GM23338 (cell line): Measurements from ENCODE around the gene ADGRD1. TPM values are rescaled to one million over a fixed set of nuclear protein-coding genes. Genes with fewer than 3 reads are reported as not detected.

Source experiments
- ATAC-seq: fragments of 200-7000 bp; cut with Tn5 transposase; 3 replicates; pipeline ENCODE4 v1.9.1; 2020
- DNase-seq: peaks from one replicate; pipeline ENCODE4 v3.0.0-alpha.2; 2015; ENCODE audit warnings: low spot score
- H2AFZ ChIP-seq: fragments of 200-600 bp; sonication (generic); 2 replicates; pipeline ENCODE4 v1.8.0; 2016; ENCODE audit warnings: antibody characterized with exemption, mild to moderate bottlenecking, moderate library complexity
- H3F3A ChIP-seq: fragments of 200-600 bp; sonication (generic); replicated peaks from 2 replicates; pipeline ENCODE4 v1.8.0; 2017; ENCODE audit warnings: antibody characterized with exemption, mixed run types, low read depth
- H3K27ac ChIP-seq: fragments of 200-600 bp; sonication (generic); 2 replicates; pipeline ENCODE4 v1.6.1; 2016; ENCODE audit warnings: low read depth
- H3K27me3 ChIP-seq: fragments of 200-600 bp; sonication (generic); 2 replicates; pipeline ENCODE4 v1.8.0; 2016; ENCODE audit warnings: mild to moderate bottlenecking, mixed run types, moderate library complexity; ENCODE audit not compliant: insufficient read depth
- H3K36me3 ChIP-seq: fragments of 200-600 bp; sonication (generic); 2 replicates; pipeline ENCODE4 v1.8.0; 2016; ENCODE audit warnings: mild to moderate bottlenecking; ENCODE audit not compliant: insufficient read depth
- H3K4me1 ChIP-seq: fragments of 200-600 bp; sonication (generic); 2 replicates; pipeline ENCODE4 v1.8.0; 2016; ENCODE audit warnings: mild to moderate bottlenecking, moderate library complexity; ENCODE audit not compliant: insufficient read depth
- H3K4me2 ChIP-seq: fragments of 200-600 bp; sonication (generic); 2 replicates; pipeline ENCODE4 v1.7.1; 2017; ENCODE audit warnings: mixed run types
- H3K4me3 ChIP-seq: fragments of 200-600 bp; sonication (generic); 2 replicates; pipeline ENCODE4 v1.6.1; 2016; ENCODE audit warnings: mixed run types
- H3K79me2 ChIP-seq: fragments of 200-600 bp; sonication (generic); replicated peaks from 2 replicates; pipeline ENCODE4 v1.8.0; 2017; ENCODE audit warnings: mild to moderate bottlenecking; ENCODE audit not compliant: insufficient read depth
- H3K9me2 ChIP-seq: fragments of 200-600 bp; sonication (generic); 2 replicates; pipeline ENCODE4 v1.8.0; 2017; ENCODE audit not compliant: insufficient read depth
- H4K20me1 ChIP-seq: fragments of 200-600 bp; sonication (generic); replicated peaks from 2 replicates; pipeline ENCODE4 v1.8.0; 2017; ENCODE audit warnings: mild to moderate bottlenecking; ENCODE audit not compliant: insufficient read depth
- H3K27ac Mint-ChIP-seq: 2 replicates; pipeline ENCODE4 v1.8.0; 2020; ENCODE audit warnings: inconsistent platforms, mild to moderate bottlenecking, moderate library complexity, mixed read lengths
- H3K27me3 Mint-ChIP-seq: 3 replicates; pipeline ENCODE4 v1.8.0; 2022; ENCODE audit warnings: low read depth, mild to moderate bottlenecking, moderate library complexity, mixed read lengths, inconsistent platforms; ENCODE audit not compliant: insufficient read depth, poor library complexity
- H3K36me3 Mint-ChIP-seq: 3 replicates; pipeline ENCODE4 v1.8.0; 2021; ENCODE audit warnings: low read depth, mild to moderate bottlenecking, inconsistent platforms, moderate library complexity, mixed read lengths
- H3K4me1 Mint-ChIP-seq: 3 replicates; pipeline ENCODE4 v1.8.0; 2020; ENCODE audit warnings: mild to moderate bottlenecking, inconsistent platforms, mixed read lengths
- H3K4me3 Mint-ChIP-seq: 3 replicates; pipeline ENCODE4 v1.8.0; 2021; ENCODE audit warnings: moderate library complexity, mild to moderate bottlenecking, inconsistent platforms, mixed read lengths
- H3K9me3 Mint-ChIP-seq: 3 replicates; pipeline ENCODE4 v1.8.0; 2020; ENCODE audit warnings: moderate library complexity, mild to moderate bottlenecking, inconsistent platforms, mixed read lengths
- CREB1 ChIP-seq: fragments of 250-450 bp; sonication (Bioruptor Pico); IDR thresholded peaks from 2 replicates; pipeline ENCODE4 v1.5.0; 2020; ENCODE audit warnings: low read depth, mild to moderate bottlenecking, moderate library complexity
- EZH2 ChIP-seq: fragments of 200-600 bp; sonication (generic); IDR thresholded peaks from one replicate; pipeline ENCODE4 v1.8.0; 2017; ENCODE audit warnings: antibody characterized with exemption, mild to moderate bottlenecking, low read depth; ENCODE audit not compliant: unreplicated experiment
- STAT1 ChIP-seq: IDR thresholded peaks from one replicate; pipeline ENCODE4 v1.6.1; 2016; ENCODE audit warnings: antibody characterized with exemption; ENCODE audit not compliant: unreplicated experiment
- polyA plus RNA-seq: library from polyadenylated mRNA; unstranded; fragments of >200 nt; fragmentation: Nextera tagmentation; extraction: Ambion mirVana; gene quantifications from 2 replicates; pipeline ENCODE4 v1.2.1, GENCODE V29; 2016
- total RNA-seq: library from RNA; depleted of rRNA; stranded (reverse); fragments of >200 nt; shearing (Covaris generic); gene quantifications from 2 replicates; pipeline ENCODE4 v1.2.3, GENCODE V29; 2014
- TF ChIP-seq, protein P1 (sequence below): IDR thresholded peaks from one replicate; pipeline ENCODE4 v1.6.1; 2018; ENCODE audit warnings: antibody characterized with exemption; ENCODE audit not compliant: unreplicated experiment
- TF ChIP-seq, protein P2 (sequence below), 2 experiments: fragments of 200-600 bp in 1 of 2; sonication (generic) in 1 of 2; conservative IDR thresholded peaks; 2 replicates each; pipeline versions ENCODE4 v1.5.1 to v1.6.1; 2016 to 2017; ENCODE audit warnings: antibody characterized with exemption in 2 of 2, low read depth in 2 of 2, mild to moderate bottlenecking in 2 of 2, moderate library complexity in 1 of 2
- TF ChIP-seq, protein P3 (sequence below): fragments of 250-450 bp; sonication (Bioruptor Pico); IDR thresholded peaks from 2 replicates; pipeline ENCODE4 v1.5.0; 2020; ENCODE audit warnings: mild to moderate bottlenecking, moderate library complexity

ADGRD1 gene
- total and polyA plus RNA-seq, 2 experiments from 2014 or later = 1.4 TPM; not detected in 1

DNA sequence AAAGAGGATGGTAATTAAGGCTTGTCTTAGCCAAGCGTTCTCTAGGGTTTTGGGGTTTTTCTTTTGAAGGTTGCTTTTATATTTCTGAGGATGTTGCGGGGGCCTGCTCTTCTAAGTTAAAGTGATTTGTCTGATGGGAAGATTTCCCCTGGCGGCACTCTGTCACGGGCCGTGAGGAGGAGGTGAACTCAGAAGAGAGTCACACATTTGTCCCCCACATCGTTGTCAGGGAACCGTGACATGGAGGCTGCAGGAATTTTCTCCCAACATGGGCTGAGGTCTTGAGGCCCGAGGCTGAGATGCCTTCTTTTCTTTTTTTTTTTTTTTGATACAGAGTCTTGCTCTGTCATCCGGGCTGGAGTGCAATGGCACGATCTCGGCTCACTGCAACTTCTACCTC is 71.5 kb downstream of the ADGRD1 start:
- Mint-ChIP-seq H3K27me3 (peaks cover 9% of the 10 kb centered on the region), H3K4me1 (no peaks in the 10 kb centered on the region), H3K9me3 (no peaks in the 10 kb centered on the region; the same call in 2 of the 3 replicates), H3K27ac (no peak overlapping the region), H3K4me3 (no peak overlapping the region), H3K36me3 (no peaks in the 10 kb centered on the region)
- TF ChIP-seq STAT1 (no peak), CREB1 (no peak), EZH2 (no peak)
- TF ChIP-seq, protein P1, sequence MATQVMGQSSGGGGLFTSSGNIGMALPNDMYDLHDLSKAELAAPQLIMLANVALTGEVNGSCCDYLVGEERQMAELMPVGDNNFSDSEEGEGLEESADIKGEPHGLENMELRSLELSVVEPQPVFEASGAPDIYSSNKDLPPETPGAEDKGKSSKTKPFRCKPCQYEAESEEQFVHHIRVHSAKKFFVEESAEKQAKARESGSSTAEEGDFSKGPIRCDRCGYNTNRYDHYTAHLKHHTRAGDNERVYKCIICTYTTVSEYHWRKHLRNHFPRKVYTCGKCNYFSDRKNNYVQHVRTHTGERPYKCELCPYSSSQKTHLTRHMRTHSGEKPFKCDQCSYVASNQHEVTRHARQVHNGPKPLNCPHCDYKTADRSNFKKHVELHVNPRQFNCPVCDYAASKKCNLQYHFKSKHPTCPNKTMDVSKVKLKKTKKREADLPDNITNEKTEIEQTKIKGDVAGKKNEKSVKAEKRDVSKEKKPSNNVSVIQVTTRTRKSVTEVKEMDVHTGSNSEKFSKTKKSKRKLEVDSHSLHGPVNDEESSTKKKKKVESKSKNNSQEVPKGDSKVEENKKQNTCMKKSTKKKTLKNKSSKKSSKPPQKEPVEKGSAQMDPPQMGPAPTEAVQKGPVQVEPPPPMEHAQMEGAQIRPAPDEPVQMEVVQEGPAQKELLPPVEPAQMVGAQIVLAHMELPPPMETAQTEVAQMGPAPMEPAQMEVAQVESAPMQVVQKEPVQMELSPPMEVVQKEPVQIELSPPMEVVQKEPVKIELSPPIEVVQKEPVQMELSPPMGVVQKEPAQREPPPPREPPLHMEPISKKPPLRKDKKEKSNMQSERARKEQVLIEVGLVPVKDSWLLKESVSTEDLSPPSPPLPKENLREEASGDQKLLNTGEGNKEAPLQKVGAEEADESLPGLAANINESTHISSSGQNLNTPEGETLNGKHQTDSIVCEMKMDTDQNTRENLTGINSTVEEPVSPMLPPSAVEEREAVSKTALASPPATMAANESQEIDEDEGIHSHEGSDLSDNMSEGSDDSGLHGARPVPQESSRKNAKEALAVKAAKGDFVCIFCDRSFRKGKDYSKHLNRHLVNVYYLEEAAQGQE = no peak
- TF ChIP-seq, protein P2, sequence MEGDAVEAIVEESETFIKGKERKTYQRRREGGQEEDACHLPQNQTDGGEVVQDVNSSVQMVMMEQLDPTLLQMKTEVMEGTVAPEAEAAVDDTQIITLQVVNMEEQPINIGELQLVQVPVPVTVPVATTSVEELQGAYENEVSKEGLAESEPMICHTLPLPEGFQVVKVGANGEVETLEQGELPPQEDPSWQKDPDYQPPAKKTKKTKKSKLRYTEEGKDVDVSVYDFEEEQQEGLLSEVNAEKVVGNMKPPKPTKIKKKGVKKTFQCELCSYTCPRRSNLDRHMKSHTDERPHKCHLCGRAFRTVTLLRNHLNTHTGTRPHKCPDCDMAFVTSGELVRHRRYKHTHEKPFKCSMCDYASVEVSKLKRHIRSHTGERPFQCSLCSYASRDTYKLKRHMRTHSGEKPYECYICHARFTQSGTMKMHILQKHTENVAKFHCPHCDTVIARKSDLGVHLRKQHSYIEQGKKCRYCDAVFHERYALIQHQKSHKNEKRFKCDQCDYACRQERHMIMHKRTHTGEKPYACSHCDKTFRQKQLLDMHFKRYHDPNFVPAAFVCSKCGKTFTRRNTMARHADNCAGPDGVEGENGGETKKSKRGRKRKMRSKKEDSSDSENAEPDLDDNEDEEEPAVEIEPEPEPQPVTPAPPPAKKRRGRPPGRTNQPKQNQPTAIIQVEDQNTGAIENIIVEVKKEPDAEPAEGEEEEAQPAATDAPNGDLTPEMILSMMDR (conservative IDR thresholded peaks at IDR 0.05; ENCODE audit: low read depth in 2 of 2) = no peak
- no peak overlapping the region for H2AFZ ChIP-seq
- H3K4me3 ChIP-seq = no peak overlapping the region
- DNase-seq (no peak), ATAC-seq (no peak)
- H3K27me3 ChIP-seq = no peaks in the 10 kb centered on the region
- no peaks in the 10 kb centered on the region for H3K79me2 ChIP-seq
- H3F3A ChIP-seq = no peaks in the 10 kb centered on the region
- no peaks in the 10 kb centered on the region for H3K36me3 ChIP-seq
- no peaks in the 10 kb centered on the region for H4K20me1 ChIP-seq
- H3K4me1 ChIP-seq = no peaks in the 10 kb centered on the region
- H3K27ac ChIP-seq = no peak overlapping the region
- no peak overlapping the region for H3K4me2 ChIP-seq
- H3K9me2 ChIP-seq = no peaks in the 10 kb centered on the region

DNA sequence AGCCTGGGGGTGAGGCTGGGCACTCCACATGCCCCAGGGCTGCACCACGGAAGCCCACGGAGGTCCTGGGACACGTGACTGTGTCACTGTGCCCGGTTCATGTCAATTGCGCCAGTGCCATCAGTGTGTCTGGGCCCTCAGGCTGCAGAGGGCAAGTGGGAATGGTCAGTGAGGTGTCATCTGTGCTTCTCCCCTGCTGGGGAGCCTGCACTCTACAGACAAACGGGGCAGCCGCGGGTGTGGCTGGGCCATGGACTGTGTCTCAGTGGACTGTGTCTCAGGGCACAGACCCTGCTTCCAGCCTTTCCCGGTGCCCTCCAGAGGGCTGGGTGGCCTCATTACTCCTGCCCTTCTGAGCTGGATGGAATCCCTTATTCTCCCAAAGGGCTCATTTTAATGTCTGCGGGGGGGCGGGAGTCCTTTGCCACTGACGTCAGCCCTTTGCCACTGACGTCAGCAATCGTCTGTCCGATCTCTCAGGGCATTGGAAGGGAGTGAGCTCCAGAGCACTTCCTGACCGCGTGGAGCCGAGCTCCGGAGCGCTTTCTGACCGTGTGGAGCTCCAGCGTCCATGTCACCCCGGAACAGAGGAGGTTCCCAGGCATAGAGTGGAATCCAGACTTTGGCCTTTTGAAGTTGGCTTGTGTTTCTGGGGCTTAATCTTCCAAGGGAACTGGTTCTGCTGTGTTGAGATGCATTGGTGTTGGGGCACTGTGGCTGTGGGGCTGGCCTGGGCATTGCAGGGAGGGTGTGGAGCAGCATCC is 72.4 kb downstream of the ADGRD1 start:
- Histone ChIP-seq H3K4me1 (no peaks in the 10 kb centered on the region), H3K36me3 (no peaks in the 10 kb centered on the region), H3K4me2 (no peak overlapping the region), H3K4me3 (no peak overlapping the region), H4K20me1 (no peaks in the 10 kb centered on the region), H3F3A (no peaks in the 10 kb centered on the region), H3K27me3 (no peaks in the 10 kb centered on the region), H2AFZ (no peak overlapping the region), H3K27ac (no peak overlapping the region), H3K79me2 (no peaks in the 10 kb centered on the region), H3K9me2 (no peaks in the 10 kb centered on the region)
- no peak for DNase-seq
- Mint-ChIP-seq H3K27ac (no peak overlapping the region), H3K9me3 (no peaks in the 10 kb centered on the region; the same call in 2 of the 3 replicates), H3K36me3 (no peaks in the 10 kb centered on the region), H3K4me1 (no peaks in the 10 kb centered on the region), H3K27me3 (peaks cover 9% of the 10 kb centered on the region), H3K4me3 (no peak overlapping the region)
- no peak for ATAC-seq
- no peak for TF ChIP-seq EZH2
- TF ChIP-seq, protein P3, sequence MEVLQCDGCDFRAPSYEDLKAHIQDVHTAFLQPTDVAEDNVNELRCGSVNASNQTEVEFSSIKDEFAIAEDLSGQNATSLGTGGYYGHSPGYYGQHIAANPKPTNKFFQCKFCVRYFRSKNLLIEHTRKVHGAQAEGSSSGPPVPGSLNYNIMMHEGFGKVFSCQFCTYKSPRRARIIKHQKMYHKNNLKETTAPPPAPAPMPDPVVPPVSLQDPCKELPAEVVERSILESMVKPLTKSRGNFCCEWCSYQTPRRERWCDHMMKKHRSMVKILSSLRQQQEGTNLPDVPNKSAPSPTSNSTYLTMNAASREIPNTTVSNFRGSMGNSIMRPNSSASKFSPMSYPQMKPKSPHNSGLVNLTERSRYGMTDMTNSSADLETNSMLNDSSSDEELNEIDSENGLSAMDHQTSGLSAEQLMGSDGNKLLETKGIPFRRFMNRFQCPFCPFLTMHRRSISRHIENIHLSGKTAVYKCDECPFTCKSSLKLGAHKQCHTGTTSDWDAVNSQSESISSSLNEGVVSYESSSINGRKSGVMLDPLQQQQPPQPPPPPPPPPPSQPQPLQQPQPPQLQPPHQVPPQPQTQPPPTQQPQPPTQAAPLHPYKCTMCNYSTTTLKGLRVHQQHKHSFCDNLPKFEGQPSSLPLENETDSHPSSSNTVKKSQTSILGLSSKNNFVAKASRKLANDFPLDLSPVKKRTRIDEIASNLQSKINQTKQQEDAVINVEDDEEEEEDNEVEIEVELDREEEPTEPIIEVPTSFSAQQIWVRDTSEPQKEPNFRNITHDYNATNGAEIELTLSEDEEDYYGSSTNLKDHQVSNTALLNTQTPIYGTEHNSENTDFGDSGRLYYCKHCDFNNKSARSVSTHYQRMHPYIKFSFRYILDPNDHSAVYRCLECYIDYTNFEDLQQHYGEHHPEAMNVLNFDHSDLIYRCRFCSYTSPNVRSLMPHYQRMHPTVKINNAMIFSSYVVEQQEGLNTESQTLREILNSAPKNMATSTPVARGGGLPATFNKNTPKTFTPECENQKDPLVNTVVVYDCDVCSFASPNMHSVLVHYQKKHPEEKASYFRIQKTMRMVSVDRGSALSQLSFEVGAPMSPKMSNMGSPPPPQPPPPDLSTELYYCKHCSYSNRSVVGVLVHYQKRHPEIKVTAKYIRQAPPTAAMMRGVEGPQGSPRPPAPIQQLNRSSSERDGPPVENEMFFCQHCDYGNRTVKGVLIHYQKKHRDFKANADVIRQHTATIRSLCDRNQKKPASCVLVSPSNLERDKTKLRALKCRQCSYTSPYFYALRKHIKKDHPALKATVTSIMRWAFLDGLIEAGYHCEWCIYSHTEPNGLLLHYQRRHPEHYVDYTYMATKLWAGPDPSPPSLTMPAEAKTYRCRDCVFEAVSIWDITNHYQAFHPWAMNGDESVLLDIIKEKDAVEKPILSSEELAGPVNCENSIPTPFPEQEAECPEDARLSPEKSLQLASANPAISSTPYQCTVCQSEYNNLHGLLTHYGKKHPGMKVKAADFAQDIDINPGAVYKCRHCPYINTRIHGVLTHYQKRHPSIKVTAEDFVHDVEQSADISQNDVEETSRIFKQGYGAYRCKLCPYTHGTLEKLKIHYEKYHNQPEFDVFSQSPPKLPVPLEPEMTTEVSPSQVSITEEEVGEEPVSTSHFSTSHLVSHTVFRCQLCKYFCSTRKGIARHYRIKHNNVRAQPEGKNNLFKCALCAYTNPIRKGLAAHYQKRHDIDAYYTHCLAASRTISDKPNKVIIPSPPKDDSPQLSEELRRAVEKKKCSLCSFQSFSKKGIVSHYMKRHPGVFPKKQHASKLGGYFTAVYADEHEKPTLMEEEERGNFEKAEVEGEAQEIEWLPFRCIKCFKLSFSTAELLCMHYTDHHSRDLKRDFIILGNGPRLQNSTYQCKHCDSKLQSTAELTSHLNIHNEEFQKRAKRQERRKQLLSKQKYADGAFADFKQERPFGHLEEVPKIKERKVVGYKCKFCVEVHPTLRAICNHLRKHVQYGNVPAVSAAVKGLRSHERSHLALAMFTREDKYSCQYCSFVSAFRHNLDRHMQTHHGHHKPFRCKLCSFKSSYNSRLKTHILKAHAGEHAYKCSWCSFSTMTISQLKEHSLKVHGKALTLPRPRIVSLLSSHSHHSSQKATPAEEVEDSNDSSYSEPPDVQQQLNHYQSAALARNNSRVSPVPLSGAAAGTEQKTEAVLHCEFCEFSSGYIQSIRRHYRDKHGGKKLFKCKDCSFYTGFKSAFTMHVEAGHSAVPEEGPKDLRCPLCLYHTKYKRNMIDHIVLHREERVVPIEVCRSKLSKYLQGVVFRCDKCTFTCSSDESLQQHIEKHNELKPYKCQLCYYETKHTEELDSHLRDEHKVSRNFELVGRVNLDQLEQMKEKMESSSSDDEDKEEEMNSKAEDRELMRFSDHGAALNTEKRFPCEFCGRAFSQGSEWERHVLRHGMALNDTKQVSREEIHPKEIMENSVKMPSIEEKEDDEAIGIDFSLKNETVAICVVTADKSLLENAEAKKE = no peak
